SIG-M5 (cell line): ENCODE results near the gene JKAMP.

Experiments
- DNase-seq: peaks from one replicate; lab custom pipeline; 2025; lab: John Stamatoyannopoulos, UW

The JKAMP gene

DNA sequence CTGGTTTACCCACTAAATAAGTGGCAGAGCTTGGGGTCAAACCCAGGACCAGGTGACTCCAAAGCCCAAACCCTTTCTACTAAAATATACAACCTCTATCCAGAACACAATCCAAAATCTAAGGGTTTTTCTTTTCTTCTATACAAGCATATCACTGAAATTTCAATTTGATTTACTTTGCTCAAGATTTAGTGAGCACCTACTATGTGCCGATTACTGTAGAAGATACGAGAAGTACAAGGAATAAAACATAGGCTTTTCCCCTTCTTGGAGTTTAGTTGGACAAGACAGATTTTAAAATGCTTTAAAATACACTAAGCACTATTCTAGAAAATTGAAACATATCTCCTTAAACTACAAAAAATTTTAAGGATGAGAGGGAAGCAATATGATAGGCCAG, 2.9 kb upstream of the JKAMP start:
- no peak for DNase-seq

DNA sequence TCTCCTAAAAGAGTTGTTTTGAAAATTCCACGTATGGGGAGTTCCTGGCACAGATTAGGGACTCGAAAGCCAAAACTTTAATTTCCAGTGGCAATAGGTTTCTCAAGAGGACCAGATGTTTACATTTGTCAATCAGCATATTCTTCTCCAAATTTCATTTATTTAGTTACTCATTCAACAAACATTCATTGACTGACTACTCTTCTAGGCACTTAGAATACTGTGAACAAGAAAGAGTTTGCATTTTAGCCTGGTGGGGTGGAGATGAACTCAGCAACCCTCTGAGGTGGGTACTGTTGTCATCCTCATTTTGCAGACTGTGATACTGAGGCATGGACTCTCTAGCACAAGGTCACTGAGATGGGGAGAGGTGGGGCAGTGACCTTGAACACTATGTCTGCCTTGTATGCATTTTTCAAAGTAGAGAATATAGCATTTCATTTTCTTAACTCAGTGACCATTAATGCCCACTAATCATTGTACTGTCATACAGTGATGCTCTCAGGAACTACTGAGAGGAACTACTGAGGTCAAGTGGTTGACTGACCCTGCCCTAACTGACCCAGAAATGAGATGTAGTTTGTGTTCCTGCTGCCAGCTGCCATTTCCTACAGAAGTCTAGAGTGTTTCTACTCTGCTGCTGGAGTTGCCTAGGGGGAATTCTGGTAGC, 2.3 kb upstream of the JKAMP start:
- no peak for DNase-seq

DNA sequence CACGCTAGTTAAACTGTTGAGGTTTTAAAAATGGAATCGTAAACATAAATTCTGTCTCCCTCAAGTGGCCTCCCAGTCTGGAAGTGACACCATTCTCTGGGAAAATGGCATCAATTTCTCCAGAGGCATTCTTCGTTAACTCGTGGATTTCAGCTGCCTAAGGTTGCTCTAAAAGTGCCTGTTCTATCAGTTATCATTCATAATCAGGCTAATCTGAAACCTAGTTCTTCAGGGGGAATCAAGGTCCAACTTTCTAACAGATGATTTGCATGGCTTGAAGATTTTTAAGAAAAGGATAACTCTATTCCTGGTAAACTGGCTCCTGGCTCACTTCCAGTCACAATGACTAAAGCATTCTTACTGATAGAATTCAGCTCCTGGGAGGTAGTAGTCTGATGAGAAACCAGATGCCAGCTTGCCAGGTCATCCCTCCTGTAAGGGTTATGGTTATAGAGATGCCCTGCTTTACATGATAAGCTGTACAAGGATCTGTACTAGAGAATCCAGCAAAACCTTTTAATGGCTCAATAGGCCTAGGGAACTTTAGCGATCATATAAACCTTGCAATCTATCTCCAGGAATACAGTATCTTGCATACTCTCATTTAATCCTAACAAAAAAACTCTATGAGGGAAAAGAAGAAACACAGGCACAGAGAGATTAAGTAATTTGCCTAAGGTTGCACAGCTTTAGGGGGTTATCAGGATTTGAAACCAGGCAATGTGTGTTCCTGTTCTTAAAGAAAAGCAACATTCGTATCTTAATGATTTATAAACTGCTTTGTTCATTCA, 1.6 kb upstream of the JKAMP start:
- no peak for DNase-seq

DNA sequence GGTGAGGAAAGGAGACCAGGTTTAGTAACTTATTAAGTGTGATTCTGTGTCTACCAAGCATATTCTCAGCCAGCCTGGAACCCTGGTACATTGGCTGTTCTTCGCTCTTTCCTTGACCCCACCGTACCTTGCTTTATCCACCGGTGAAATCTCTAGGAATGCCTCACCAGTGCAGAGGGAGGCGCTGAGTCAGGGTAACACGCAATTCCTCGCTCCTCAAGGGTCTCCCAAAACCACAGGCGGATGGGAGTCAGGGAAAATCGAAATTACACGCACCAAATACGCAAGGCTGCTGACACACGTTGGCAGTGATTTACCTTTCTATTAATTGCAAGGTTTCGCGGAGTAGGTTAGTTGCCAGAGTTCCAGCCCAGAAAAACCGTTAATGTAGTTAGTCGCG, 954 bp upstream of the JKAMP start:
- no peak for DNase-seq

DNA sequence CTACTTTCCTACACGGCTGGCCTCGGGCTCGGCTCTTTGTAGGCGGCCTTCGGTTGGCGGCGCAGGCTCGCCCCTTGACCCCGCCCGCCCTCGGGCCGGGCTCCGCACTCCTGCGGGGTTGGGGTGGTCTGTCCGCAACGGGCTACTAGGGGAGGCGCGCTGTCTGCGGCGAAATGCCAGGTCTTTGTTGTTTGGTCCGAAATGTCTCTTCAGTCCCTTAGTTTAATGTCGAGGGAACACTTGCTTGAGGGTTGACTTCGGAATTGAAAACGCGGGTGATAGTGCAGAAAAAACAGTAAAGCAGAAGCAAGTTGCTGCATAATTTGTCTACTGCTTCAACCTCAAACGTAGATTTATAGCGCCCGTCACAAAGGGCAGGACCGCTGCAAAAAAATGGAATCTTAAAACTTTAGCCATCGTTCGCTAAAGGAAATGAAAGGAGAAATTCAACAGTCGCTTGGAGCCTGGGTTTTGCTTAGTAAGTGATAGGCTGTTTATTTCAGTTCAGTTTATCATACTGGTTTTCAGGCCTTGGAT, 390 bp downstream of the JKAMP start:
- DNase-seq: no peak

DNA sequence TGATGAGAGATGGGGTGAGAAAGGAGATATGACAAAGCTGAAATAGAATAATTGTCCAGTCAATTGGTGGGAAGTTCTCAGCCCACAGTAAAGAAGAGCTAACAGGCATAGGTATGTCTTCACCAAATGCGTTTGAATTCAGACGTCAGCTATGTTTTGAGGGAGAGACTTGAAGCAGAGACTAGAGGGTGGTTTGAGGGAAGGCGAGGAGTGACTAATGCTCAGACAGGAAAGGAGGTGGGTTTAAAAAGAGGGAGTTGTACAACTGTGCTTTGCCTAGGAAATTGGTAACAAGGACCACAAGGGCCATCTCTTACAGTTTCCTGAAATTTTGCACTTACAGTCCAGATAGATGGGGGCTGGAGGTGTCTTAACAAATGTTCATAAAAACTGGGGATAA, 6.4 kb downstream of the JKAMP start:
- no peak for DNase-seq

DNA sequence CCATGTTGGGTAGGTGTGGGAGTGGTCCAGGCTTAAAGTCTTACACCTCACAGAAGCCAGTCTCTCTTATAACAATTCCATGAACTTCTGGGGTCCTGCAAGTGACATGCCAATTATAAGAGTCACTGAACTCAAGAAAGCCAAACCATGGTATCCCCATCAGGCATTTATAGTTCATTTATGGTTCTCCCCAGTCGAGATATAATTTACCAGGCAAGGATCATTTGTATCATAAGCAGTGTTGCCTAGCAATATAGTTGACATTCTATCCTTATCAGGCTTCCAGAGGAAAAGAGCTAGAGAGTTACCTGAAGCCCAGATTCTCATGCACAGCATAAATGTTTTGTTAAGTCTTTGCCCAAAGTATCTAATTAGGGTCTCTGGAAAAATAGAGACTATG, 8.1 kb downstream of the JKAMP start:
- no peak for DNase-seq

DNA sequence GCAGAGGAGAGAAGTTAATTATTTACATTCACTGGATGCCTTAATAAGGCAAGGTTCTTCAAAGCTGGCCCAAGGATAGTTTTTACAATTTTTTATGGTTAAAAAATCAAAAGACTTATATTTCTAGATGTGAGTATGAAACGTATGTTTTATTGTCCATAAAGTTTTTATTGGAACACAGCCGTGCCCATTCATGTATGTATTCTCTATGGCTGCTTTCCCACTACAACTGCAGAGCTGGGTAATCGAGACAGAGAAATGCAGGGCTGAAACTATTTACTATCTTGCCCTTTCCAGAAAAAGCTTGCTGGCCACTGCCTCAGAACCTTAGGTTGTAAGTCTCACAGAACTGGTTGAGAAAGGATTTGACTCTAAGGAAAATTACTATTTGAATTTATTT, 16.4 kb downstream of the JKAMP start:
- no peak for DNase-seq

DNA sequence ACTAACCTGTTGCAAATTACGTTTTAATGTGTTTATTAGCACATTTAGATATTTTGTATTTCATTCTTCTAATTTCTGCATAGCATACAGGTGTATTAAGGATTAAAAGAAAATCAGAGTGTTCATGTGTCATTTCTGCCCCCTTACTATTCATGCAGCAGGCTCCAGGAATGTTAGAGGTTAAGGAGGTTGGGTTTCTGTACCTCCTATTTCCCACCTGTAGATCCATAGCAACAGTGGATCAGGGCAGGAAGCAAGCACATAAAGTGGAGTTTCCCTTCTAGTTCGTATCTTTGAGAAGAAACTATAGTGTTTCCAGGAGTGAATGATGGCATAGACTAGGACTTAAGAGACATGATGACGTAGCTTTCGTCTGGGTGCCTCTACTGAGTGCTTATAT, 18.9 kb downstream of the JKAMP start:
- DNase-seq: no peak

DNA sequence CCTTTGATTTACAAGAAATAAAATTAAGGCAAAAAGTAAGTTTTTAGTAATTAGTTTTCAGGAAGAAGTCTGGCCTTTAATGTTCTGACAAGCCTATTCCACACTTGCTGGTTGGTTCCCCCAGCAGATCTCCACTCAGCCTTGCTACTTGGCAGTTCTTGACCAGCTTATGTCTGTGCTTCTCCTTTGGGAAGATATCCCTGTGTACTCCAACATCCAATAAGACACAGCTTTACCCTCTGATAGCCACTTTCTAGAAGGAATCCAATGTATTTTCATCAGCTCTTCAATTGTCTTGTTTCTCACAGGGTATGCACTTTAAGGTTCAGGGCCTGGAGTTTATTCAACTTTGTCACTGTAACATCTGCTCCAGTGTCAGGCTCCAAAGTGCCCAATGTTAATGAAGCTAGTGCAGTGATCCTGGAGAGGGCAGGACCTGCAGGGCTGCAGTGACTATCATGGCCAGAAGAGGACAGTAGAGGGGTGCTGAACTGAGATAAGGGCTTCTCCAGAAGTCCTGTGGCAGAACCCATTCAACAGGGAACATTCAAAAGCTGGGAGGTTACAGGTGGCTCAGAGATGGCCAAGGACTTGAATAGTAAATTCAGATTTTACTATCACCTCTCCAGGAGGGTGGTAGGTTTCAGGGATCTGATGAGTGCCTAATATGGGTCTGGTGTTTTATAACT, 22.9 kb downstream of the JKAMP start:
- DNase-seq: no peak

DNA sequence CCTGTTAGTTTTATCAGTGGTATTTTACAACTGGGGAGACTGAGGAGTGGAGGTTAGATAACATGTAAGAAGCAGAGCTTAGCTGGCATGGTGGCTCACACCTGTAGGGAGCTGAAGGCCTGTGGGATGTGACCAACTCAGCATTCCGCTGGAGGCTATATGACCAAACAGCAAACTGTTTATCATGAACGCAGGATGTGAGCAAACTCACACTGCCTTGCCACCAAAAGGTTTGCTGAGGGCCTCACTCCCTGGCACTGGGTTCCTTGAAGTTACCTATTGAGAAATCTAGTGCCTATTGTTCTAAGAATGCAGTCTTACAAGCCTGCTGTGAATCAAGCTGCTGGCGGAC, 23.4 kb downstream of the JKAMP start:
- no peak for DNase-seq

DNA sequence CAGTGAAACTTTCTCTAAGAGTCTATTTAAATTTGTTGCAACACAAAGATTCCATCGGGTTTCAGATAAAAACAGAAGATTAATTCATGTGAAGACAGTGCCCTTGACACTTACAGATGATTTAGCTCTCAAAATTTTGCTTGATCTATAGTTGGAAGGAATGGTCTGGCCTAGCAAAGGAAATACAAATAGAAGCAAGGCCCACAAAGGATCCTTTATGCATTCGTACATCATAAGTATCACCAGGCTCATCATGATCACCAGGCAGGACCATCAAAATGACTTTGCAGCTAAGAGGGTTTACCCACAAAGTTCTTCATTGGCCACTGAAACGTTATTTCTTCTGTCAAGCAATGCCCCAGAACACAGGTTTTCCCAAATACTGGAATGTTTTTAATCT, 24.8 kb downstream of the JKAMP start:
- no peak for DNase-seq

DNA sequence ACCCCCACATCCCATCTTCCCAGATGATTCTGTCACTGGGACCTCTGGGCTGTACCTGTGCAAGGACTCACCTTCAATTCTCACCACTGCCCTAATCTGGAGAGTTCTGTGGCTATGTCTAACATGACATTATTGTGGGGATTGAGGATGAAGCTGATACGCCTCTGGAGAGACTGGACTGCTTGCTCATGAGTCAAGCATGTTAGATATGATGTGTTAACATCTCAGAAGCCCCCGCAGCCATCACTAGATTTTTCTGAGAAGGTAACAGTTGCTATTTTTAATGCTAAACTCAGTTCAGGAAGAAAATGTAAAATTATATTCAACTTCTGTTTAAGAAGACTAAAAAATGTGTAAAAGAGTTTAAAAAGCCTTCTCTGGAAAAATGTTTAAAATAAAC, 25.7 kb downstream of the JKAMP start:
- no peak for DNase-seq

DNA sequence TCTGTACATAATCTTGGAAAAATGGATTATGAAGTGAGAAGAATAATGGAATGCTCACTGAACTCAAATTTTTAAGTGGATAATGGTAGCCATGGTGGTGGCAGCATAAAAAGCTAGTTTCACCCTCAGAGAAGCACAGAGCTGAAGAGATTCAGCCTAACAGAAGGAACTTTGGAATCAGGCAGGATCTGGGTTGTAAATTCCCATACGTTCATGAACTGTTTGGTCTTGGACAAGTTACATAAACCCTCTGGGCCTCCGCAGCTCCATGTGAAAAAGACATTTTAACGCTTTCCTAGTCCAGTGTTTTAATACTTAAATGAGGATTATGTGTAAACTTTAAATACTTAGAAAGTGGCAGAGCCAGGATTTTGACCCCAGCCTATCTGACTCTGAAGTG, 26.6 kb downstream of the JKAMP start:
- no peak for DNase-seq

DNA sequence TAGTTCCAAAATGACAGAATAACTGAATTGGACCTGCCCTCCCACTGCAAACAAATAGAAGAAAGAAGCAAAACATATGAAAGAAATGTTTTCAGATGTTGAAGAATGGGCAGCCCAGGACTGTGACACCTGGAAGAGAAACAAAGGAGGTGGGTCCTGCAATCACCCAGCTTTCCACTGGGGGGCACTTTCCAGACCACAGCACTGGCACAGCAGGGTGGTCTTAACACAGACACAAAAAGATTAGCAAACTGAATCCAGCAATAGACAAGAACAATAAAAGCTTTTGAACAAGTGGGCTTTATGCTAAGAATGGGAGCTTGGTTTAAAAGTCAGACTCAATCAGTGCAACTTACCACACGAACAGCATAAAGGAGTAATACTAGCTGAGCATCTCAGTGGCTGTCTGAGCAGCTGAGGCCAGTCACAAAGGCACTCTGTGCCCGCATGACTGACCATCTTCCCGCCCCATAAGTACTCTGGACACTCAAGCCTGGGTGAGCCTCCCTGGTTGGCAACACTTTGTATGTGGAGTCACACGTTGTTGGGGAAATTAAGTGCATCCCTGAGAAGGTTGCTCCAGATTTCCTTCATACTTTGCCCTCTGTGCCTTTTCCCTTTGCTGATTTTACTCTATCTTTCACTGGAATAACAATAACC, 27.7 kb downstream of the JKAMP start:
- DNase-seq: no peak

DNA sequence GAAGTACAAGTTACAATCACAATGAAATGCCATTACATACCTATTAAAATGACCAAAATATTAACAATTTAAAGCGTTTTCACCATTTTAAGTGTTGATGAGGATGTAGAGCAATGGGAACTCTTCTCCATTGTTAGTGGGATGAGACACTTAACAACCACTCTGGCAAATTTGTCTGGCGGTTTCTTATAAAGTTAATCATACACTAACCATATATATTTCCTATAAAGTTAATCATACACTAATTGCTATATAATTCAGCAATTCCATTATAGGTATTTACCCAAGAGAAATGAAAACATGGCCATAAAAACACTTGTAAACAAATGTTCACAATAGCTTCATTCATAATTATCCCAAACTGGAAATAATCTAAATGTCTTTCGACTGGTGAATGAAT, 35.9 kb downstream of the JKAMP start:
- DNase-seq: no peak

DNA sequence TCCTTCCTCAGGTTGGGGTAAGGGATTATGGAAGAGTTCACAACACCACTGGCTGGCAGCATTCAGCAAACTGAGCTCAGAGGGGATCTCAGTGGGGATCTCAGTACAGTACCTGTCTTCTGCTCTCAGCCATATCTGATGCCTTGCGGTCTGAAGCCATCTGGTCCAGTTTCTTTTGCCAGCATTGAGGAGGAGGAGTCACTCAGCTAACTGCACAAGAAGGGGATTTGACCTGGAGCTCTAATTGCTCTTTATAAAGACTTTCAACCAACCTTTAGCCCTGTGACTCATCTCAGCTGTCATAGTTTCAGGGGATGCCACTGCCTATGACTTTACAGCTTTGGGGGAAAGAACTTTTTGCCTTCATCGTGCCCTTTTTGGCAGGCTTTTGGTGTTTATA, 44.9 kb downstream of the JKAMP start:
- DNase-seq: no peak

DNA sequence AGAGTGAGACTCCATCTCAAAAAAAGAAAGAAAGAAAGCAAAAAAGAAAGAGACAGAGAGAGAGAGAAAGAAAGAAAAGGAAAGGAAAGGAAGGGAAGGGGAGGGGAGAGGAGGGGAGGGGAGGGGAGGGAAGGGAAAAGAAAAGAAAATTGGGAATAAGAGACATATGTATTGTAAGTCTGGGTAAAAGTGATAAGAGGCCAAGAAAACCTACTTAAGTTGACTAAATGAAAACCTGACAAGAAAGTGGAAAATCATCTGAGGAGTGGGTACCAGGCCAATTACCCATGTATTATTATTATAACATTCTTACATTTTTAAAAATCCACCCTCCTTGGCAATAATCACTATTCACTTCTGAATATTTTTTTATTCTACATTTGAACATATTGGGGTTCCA, 46.0 kb downstream of the JKAMP start:
- no peak for DNase-seq

DNA sequence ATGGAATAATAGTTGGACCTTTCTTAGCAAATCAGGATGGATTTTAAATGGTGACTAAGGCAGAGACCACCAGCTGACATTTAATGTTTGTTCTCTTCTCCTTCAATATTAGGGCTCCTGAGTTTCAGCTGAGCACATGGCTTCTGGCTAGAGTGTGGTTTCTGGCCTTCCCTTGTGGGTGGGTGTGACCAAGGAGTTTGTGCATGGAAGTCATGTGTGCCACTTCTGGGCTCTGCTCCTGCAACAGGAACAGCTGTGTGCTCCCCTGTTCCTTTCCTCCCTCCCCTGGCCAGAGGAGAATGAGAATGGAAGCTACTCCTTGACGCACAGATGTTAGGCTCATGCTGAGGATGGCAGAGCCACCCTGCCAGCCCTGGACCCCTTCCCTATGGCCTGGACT, 48.1 kb downstream of the JKAMP start:
- DNase-seq: no peak

DNA sequence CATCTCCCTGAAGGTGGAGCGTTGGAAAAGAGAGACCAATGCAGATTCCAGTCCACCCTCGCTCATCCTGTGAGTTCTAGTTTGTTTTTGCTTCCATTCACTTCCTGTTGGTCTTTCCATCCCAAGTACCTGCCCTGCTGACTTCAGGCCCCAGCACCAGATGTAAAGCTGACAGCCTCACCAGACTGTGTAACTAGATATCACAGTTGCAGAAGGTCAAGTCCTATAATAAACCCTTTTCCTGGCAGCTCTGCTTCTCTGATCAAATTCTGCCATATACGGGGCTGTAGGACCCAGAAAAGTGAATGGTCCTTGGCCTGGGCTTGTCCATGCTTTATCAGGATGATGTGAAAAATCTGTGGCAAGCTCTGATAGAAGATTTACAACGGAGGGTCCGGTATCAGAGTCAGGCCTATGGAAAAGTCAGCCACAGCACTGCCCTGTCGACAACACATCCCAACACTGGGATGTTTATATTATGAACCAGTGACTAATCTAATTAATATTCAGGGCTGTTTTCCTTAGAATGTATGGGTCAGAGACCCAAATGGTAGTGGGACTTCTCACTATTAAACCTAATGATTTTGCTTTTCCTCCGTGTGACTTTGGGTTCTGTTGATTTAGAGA, 50.2 kb downstream of the JKAMP start:
- DNase-seq: no peak

DNA sequence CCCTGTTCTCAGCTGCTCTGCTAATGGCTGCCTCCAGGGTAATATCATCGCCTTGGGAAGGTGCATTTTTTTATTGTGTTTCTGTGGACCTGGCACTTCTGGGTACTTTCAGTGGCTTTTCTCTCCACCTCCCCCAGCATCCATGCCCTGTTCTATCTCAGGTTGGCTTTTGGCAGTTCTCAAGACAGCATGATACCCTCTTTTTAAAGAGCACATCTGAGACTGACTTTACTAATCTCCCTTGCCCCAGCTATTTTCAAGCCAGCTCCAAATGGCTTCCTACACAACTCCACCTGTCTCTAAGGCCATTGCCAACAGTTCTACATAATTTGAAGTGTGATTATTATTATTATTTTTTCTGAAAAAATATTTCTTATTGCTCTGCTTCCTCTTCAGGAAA, 53.2 kb downstream of the JKAMP start:
- DNase-seq: no peak

DNA sequence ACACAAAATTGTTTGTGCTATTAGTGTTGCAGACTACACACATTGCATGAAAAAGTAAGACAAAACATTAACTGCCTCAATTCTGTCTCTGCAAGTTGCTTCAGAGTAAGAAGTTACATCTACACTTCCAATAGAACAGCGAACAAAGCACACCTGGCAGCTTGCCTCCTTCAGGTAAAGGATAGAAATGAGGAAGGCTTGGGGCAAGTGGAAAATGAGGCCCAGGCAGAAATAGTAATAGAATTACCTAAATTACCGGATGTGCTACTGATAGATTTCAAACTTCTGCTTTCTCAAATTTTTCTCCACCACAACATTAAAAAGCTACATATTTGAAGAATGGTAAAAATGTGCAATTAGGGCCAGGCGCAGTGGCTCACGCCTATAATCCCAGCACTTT, 54.6 kb downstream of the JKAMP start:
- no peak for DNase-seq
